ENCODE measurements around the gene HCRTR1. TPM values are rescaled to one million over a fixed set of nuclear protein-coding genes. Genes with fewer than 3 reads are reported as not detected.

HCRTR1 gene
- total RNA-seq, 1 experiment from 2014 or later, result not detected

DNA sequence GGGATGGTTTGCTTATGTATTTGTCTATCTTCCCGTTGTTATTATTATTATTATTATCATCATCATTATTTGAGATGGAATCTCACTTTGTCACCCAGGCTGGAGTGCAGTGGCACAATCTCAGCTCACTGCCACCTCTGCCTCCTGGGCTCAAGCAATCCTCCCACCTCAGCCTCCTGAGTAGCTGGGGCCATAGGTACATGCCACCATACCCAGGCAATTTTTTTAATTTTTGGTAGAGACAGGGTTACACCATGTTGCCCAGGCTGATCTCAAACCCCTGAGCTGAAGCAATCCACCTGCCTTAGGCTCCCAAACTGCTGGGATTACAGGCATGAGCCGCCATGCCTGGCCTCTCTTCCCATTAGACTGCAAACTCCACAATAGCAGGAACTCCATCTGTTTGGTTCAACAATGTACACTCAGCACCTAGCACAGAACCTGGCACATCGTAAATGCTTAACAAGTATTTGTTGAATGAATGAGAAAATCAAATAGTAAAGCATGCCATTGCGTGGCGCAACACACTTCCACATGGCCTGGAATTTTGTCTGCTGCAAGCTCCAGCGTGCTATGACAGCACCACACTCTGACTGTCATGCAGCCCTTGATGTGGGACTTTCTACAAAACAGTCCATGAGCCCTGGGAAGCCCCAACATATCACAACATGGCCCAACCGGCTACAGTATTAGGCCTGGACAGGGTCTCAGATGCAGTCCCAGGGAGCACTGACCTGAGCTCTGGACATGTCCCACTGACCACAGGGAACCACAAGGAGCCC is 45.0 kb upstream of the HCRTR1 start:
- DNase-seq, result no peak
- no peaks in the 10 kb centered on the region for H3K4me1 ChIP-seq (ENCODE audit: low read length)
- no peak overlapping the region for H2AFZ ChIP-seq (ENCODE audit: low read length)
- H4K20me1 ChIP-seq (ENCODE audit: insufficient read depth, low read depth, low read length), result no peaks in the 10 kb centered on the region
- H3K9me3 ChIP-seq (ENCODE audit: low read length), result no peaks in the 10 kb centered on the region
- no peak overlapping the region for H3K9ac ChIP-seq (ENCODE audit: low read length)
- no peak overlapping the region for H3K4me2 ChIP-seq (ENCODE audit: low read depth, low read length, poor library complexity, severe bottlenecking)
- no peaks in the 10 kb centered on the region for H3K9me2 ChIP-seq (replicated peaks; ENCODE audit: insufficient read depth, low read length)
- H3K36me3 ChIP-seq (ENCODE audit: insufficient read depth, low read length), result no peaks in the 10 kb centered on the region
- no peak overlapping the region for H3K27ac ChIP-seq (ENCODE audit: low read length)
- H3K27me3 ChIP-seq (ENCODE audit: low read length), result no peaks in the 10 kb centered on the region
- H3K79me2 ChIP-seq (ENCODE audit: low read length), result no peaks in the 10 kb centered on the region
- no peak overlapping the region for H3K4me3 ChIP-seq (ENCODE audit: low read length)

GRCh38 chr1:31573261-31573660 is 44.2 kb upstream of the HCRTR1 start:
- Histone ChIP-seq H3K36me3 (ENCODE audit: insufficient read depth, low read length) (no peaks in the 10 kb centered on the region), H4K20me1 (ENCODE audit: insufficient read depth, low read depth, low read length) (no peaks in the 10 kb centered on the region), H3K9ac (ENCODE audit: low read length) (no peak overlapping the region), H3K4me1 (ENCODE audit: low read length) (no peaks in the 10 kb centered on the region), H3K9me2 (replicated peaks; ENCODE audit: insufficient read depth, low read length) (no peaks in the 10 kb centered on the region), H3K4me3 (ENCODE audit: low read length) (no peak overlapping the region), H3K79me2 (ENCODE audit: low read length) (no peaks in the 10 kb centered on the region), H3K27ac (ENCODE audit: low read length) (no peak overlapping the region), H2AFZ (ENCODE audit: low read length) (no peak overlapping the region), H3K9me3 (ENCODE audit: low read length) (no peaks in the 10 kb centered on the region), H3K4me2 (ENCODE audit: low read depth, low read length, poor library complexity, severe bottlenecking) (no peak overlapping the region), H3K27me3 (ENCODE audit: low read length) (no peaks in the 10 kb centered on the region)
- DNase-seq, result no peak

GRCh38 chr1:31574749-31575368 is 42.6 kb upstream of the HCRTR1 start:
- Histone ChIP-seq H3K9me2 (replicated peaks; ENCODE audit: insufficient read depth, low read length) (no peaks in the 10 kb centered on the region), H3K79me2 (ENCODE audit: low read length) (no peaks in the 10 kb centered on the region), H3K4me2 (ENCODE audit: low read depth, low read length, poor library complexity, severe bottlenecking) (no peak overlapping the region), H3K36me3 (ENCODE audit: insufficient read depth, low read length) (no peaks in the 10 kb centered on the region), H2AFZ (ENCODE audit: low read length) (no peak overlapping the region), H3K4me1 (ENCODE audit: low read length) (no peaks in the 10 kb centered on the region), H4K20me1 (ENCODE audit: insufficient read depth, low read depth, low read length) (no peaks in the 10 kb centered on the region), H3K9ac (ENCODE audit: low read length) (no peak overlapping the region), H3K27ac (ENCODE audit: low read length) (no peak overlapping the region), H3K4me3 (ENCODE audit: low read length) (no peak overlapping the region), H3K27me3 (ENCODE audit: low read length) (no peaks in the 10 kb centered on the region), H3K9me3 (ENCODE audit: low read length) (no peaks in the 10 kb centered on the region)
- no peak for DNase-seq

DNA sequence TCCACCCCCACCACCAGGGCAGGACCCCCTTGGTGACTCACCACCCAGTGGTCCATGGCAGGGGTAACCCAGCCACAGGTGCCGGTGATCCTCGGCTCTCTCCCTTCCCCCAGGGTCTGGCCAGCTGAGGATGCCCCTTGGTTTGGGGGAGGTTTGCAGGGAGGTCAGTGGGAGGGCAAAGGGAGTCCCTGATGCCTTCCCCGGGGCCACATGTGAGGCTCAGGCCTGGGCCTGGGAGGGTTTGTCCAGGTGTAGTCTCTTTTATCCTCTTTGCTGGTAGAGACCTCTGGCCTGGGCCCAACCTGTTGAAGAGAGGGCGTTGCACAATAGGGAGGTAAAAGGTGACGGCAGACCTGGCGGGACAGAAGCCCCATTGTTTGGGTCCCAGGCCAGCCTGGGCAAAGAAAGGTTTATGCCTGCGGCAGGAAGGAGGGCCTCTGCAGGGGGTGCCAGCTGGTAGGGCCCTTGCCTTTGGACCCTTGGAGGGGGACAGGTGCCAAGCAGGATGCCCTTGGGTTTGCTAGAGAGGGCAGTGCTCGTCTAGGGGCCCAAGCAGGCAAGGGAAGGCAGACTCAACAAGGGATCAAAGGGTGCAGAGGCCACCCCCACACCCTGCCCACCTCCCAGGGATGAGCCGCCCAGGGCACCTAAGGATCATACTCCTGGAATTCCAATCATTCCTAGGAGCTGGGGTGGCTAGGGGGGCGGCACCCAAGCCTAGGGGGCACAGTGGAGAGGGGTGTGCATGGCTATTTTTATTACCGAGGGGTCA is 41.9 kb upstream of the HCRTR1 start:
- H2AFZ ChIP-seq (ENCODE audit: low read length), result no peak overlapping the region
- no peak overlapping the region for H3K27ac ChIP-seq (ENCODE audit: low read length)
- H3K27me3 ChIP-seq (ENCODE audit: low read length), result no peaks in the 10 kb centered on the region
- no peak overlapping the region for H3K4me3 ChIP-seq (ENCODE audit: low read length)
- H3K4me1 ChIP-seq (ENCODE audit: low read length), result no peaks in the 10 kb centered on the region
- H3K9me3 ChIP-seq (ENCODE audit: low read length), result no peaks in the 10 kb centered on the region
- H4K20me1 ChIP-seq (ENCODE audit: insufficient read depth, low read depth, low read length), result no peaks in the 10 kb centered on the region
- no peak for DNase-seq
- no peak overlapping the region for H3K4me2 ChIP-seq (ENCODE audit: low read depth, low read length, poor library complexity, severe bottlenecking)
- no peaks in the 10 kb centered on the region for H3K36me3 ChIP-seq (ENCODE audit: insufficient read depth, low read length)
- no peaks in the 10 kb centered on the region for H3K9me2 ChIP-seq (replicated peaks; ENCODE audit: insufficient read depth, low read length)
- no peak overlapping the region for H3K9ac ChIP-seq (ENCODE audit: low read length)
- H3K79me2 ChIP-seq (ENCODE audit: low read length), result no peaks in the 10 kb centered on the region

GRCh38 chr1:31576201-31576669 is 41.3 kb upstream of the HCRTR1 start, which contains the start of gene TINAGL1:
TINAGL1 (plus strand) TSS chr1:31576515; CDS start chr1:31577149, 634 bp downstream.
- Histone ChIP-seq H2AFZ (ENCODE audit: low read length) (no peak within 1 kb of the TSS), H3K4me1 (ENCODE audit: low read length) (no peaks in the 10 kb centered on the region), H3K4me2 (ENCODE audit: low read depth, low read length, poor library complexity, severe bottlenecking) (no peak within 1 kb of the TSS), H3K9me3 (ENCODE audit: low read length) (no peaks in the 10 kb centered on the region), H3K9me2 (replicated peaks; ENCODE audit: insufficient read depth, low read length) (no peaks in the 10 kb centered on the region), H4K20me1 (ENCODE audit: insufficient read depth, low read depth, low read length) (no peaks in the 10 kb centered on the region), H3K79me2 (ENCODE audit: low read length) (no peaks in the 10 kb centered on the region), H3K36me3 (ENCODE audit: insufficient read depth, low read length) (no peaks in the 10 kb centered on the region), H3K27me3 (ENCODE audit: low read length) (no peaks in the 10 kb centered on the region), H3K4me3 (ENCODE audit: low read length) (no peak within 1 kb of the TSS), H3K27ac (ENCODE audit: low read length) (no peak within 1 kb of the TSS), H3K9ac (ENCODE audit: low read length) (no peak within 1 kb of the TSS)
- DNase-seq, result no peak

GRCh38 chr1:31576743-31577455 is 40.6 kb upstream of the HCRTR1 start:
- Histone ChIP-seq H3K36me3 (ENCODE audit: insufficient read depth, low read length) (no peaks in the 10 kb centered on the region), H4K20me1 (ENCODE audit: insufficient read depth, low read depth, low read length) (no peaks in the 10 kb centered on the region), H3K79me2 (ENCODE audit: low read length) (no peaks in the 10 kb centered on the region), H3K4me2 (ENCODE audit: low read depth, low read length, poor library complexity, severe bottlenecking) (no peak overlapping the region), H3K27ac (ENCODE audit: low read length) (no peak overlapping the region), H3K4me3 (ENCODE audit: low read length) (no peak overlapping the region), H3K4me1 (ENCODE audit: low read length) (no peaks in the 10 kb centered on the region), H2AFZ (ENCODE audit: low read length) (no peak overlapping the region), H3K9me3 (ENCODE audit: low read length) (no peaks in the 10 kb centered on the region), H3K9ac (ENCODE audit: low read length) (no peak overlapping the region), H3K9me2 (replicated peaks; ENCODE audit: insufficient read depth, low read length) (no peaks in the 10 kb centered on the region), H3K27me3 (ENCODE audit: low read length) (no peaks in the 10 kb centered on the region)
- no peak for DNase-seq

- Histone ChIP-seq H3K4me1 (ENCODE audit: low read length) (no peaks in the 10 kb centered on the region), H3K9me3 (ENCODE audit: low read length) (no peaks in the 10 kb centered on the region), H3K9me2 (replicated peaks; ENCODE audit: insufficient read depth, low read length) (no peaks in the 10 kb centered on the region), H3K36me3 (ENCODE audit: insufficient read depth, low read length) (no peaks in the 10 kb centered on the region), H3K4me3 (ENCODE audit: low read length) (no peak overlapping the region), H3K4me2 (ENCODE audit: low read depth, low read length, poor library complexity, severe bottlenecking) (no peak overlapping the region), H3K27ac (ENCODE audit: low read length) (no peak overlapping the region), H3K9ac (ENCODE audit: low read length) (no peak overlapping the region), H2AFZ (ENCODE audit: low read length) (no peak overlapping the region), H4K20me1 (ENCODE audit: insufficient read depth, low read depth, low read length) (no peaks in the 10 kb centered on the region), H3K79me2 (ENCODE audit: low read length) (no peaks in the 10 kb centered on the region), H3K27me3 (ENCODE audit: low read length) (no peaks in the 10 kb centered on the region)
- DNase-seq, result no peak
Observed at GRCh38 chr1:31577515-31578192, 39.8 kb upstream of the HCRTR1 start.

Measured in Karpas-422 (cell line).